HG03060 (cell line): ENCODE results near the gene CEP76.

Experiments
- ATAC-seq: cut with Tn5 transposase; IDR thresholded peaks from one replicate; pipeline ENCODE4 v1.9.1; 2021; ENCODE audit warnings: low read depth, moderate number of reproducible peaks; ENCODE audit not compliant: unreplicated experiment

The CEP76 gene

DNA sequence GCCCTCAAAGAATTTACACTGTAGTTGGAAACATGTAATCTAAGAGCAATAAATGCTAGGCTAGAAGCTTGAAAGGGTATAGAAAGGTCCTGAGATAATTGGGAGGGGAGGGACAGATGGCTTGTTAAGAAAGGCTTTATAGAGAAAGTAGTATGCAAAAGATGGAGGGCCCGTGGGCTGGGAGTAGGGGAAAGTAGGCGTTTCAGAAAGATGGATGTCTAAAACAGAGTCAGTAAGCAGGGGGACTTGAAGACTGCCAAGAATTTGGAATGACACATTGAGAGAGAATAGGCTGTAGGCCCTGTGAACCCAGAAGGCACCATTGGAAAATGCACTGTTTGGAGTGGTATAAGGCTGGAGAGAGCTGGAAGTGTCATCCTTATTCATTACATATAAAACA lies 1.1 kb upstream of the CEP76 start:
- ATAC-seq = no peak

DNA sequence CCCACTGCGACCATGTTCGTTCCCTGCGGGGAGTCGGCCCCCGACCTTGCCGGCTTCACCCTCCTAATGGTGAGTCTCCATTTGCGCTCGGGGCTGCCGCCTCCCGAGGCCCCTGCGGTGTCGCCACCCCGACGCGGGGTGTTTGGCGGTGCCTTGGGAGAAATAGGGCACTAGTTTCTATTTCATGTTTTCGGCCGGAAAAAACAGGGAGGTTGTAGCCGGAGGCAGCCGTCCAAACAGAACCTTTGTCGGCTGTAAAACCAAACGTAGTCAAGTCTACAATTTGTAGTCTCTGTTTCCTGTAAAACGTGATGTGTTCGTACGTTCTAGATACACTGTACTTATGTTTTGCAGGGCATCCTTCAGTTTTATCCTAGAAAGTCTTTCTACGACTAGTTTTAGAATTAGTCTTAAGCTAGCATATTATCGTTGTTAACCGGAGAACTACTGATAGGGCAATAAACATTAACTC lies 609 bp upstream of the CEP76 start:
- ATAC-seq = no peak

DNA sequence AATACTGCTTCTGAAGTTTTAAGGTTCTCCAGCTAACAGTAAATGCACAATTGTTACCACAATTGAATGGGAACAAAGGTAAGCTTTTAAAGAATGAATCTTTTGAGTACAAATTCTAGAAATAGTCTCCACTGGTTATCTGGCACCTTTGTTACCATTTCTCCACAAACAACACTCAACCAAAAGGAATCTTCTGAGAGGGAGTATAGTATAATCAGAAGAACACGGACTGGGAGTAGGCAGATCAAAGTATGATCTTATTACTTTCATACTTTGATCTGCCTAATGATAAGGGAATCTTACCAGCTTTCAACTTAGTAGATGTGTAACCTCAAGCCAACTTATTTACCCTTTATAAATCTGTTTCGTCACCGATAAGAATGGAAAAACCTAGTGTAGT lies 1.4 kb downstream of the CEP76 start:
- ATAC-seq = no peak

DNA sequence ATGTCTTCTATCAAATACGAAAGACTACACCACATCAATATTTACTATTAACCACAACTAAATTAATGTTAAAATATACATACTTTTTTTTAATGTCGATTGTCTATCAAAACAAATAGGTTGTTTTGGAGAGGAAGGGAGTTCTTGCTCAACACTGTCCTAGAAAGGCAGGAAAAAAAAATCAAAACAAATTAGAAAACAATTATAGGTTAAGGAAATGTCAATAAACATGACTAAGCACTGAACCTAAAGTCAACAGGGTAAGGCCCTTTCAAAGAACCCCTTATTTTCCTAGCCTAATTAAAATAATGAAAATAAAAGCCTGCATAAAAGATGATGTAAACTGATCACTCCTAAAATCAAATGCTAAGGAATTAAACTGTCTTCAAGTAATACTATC lies 2.8 kb downstream of the CEP76 start:
- no peak for ATAC-seq

DNA sequence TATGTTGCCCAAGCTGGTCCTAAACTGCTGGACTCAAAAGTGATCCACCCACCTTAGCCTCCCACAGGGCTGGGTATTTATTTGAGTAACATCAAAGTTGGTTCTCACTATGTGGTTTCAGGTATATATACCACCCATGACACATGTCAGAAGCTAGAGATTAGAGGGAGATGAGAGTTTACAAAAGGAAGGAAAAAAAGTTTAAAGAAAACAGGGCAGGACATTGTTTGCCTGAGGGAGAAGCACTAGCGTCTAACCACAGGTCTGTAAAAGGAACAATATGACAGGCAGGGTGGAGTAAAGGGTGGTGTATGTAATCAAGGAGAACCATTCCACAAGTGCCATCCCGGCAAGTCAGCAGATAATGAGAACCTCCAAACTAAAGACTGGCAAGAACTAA lies 8.5 kb downstream of the CEP76 start:
- ATAC-seq = no peak

DNA sequence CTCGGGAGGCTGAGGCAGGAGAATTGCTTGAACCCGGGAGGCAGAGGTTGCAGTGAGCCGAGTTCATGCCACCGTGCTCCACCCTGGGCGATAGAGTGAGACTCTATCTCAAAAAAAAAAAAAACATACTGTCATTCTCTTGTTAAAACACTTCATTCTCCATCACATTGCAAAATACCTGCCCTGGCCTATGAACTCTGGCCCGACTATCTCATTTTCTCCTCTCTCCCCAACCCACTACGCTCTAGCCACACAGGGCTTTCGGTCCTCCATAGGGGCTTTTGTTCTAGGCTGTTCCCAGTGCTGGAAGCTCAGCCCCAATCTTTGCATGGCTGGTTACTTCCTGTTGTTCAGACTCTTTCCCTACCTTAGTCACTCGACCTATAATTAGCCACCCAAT lies 10.3 kb downstream of the CEP76 start:
- no peak for ATAC-seq

DNA sequence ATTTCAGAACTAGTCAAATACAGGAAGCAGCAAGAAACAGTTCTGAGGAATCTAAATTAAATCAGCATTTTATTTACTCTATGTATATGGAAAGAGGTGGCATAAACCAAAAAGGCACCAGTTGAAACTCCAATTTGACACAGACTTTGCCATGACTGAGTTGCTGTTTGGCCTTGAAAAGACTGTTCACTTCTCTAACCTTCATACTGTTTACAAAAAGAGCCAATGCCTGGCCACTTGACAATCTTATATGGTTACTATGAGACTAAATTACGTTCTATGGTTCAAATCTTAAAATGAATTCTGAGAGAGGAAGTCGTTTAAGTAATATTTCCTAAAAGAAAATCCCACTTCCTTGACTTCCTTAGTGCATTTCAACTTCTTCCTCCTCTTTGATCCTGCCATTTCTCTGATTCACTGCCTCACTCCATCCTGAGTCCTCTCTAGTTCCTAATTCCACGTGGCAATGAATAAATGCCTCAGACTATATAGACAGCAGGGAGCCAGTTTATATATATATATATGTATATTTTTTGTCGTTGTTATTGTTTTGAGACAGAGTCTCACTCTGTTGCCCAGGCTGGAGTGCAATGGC lies 13.2 kb downstream of the CEP76 start:
- no peak for ATAC-seq

DNA sequence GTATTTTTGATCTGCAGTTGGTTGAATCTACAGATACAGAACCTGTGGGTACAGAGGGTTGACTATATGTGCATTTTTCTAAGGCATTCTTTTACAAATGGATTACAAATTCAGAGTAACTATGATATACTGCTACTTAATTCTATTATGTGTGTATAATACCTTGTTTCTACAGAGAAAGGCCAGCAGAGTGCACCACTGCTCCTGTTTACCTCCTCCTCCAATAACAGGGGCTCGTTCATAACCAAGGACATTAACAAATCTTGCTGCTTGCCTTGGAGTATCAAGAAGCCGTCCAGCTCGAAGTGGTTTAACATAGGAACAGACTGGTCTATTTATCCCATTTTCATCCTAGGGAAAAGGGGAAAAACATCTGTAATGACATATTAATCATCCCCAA lies 16.4 kb downstream of the CEP76 start:
- ATAC-seq = no peak

DNA sequence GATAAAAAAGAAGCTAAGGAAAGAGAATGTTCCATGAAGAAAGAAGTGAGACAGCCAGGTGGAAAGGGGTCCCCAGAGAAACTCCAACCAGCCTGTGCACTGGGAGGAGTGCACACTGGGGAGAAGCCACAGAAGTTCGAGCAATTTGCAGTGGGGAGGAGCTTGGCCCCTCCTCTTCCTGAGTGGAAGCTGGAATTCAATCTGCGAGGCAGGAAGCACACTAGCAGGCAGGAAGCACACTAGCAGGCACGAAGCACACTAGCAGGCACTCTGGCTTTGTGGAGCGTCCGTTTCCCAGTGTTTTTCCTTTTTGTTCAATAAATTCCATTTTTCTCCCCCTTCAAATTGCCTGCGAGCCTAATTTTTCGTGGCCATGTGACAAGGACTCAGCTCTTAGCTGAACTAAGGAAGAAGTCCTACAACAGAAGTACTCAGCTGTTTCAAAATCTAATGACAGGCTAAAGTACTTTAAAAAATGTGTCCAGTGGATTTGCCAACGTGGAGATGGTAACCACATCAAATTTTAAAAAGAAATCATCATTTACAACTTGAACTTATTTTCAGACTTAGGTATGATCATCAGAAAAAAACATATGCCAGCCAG lies 23.2 kb downstream of the CEP76 start:
- no peak for ATAC-seq

DNA sequence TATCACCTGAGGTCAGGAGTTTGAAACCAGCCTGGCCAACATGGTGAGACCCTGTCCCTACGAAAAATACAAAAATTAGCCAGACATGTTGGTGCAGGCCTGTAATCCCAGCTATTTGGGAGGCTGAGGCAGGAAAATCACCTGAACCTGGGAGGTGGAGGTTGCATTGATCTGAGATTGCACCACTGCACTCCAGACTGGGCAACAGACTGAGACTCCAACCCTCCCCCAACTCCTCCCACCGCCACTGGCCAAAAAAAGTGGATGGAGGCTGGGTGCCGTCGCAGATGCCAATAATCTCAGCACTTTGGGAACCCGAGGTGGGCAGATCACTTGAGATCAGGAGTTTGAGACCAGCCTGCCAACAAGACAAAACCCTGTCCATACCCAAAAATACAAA lies 34.5 kb downstream of the CEP76 start:
- no peak for ATAC-seq

DNA sequence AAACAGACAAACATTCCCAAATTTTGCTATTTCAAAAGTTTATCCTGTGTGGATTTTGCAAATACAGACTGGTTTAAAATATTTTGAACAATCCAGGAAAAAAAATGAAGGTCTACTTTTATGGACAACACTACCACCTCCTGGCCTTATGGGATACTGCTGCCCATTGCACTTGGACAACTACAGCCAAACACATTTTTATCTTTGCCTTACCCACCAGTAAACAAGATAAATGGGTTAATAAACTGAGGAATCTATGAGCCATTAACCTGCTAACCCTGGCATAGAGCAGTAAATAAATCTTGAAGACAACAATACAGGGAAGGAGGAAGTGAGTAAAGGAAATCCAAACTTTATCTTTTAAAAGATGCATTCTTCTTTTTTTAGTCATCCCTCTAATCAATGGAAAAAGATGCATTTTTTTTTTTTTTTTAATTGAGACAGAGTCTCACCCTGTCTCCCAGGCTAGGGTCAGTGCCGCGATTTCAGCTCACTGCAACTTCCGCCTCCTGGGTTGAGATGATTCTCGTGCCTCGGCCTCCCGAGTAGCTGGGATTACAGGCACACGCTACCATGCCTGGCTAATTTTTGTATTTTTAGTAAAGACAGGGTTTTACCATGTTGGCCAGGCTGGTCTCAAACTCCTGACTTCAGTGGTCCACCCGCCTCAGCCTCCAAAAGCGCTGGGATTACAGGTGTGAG lies 42.5 kb downstream of the CEP76 start:
- ATAC-seq = no peak

DNA sequence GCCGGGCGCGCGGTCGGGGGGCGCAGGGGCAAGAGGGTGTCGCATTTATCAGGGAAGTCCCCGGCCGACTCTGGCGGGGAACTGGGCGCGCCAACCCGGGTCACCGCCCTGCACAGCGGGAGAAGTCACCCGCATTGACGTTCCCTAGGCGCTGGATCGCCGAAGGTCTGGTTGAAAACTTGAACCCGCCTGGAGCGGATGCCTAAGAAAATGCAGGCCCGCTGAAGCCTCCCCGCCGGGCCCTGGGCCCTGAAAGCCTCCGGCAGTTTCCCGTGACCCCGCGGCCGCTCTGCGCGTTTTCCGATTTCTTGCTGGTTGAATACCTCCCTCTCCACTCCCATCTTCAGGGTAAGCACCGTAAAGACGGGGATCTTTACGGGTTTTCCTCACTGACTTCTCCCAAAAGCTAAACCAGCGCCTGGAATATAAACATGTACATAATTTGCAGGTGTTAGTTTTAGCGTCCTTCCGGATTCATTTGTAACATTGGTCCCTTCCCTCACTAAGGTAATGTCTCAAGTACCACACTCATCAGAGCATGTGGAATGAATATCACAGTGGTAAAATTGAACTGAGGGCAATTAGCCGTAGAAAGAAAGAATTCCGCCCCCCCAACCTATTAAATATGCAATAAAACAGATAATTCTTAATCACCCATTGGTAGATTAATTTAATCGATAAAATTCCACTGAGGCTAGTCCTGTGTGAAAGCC lies 43.9 kb downstream of the CEP76 start:
- ATAC-seq = no peak

DNA sequence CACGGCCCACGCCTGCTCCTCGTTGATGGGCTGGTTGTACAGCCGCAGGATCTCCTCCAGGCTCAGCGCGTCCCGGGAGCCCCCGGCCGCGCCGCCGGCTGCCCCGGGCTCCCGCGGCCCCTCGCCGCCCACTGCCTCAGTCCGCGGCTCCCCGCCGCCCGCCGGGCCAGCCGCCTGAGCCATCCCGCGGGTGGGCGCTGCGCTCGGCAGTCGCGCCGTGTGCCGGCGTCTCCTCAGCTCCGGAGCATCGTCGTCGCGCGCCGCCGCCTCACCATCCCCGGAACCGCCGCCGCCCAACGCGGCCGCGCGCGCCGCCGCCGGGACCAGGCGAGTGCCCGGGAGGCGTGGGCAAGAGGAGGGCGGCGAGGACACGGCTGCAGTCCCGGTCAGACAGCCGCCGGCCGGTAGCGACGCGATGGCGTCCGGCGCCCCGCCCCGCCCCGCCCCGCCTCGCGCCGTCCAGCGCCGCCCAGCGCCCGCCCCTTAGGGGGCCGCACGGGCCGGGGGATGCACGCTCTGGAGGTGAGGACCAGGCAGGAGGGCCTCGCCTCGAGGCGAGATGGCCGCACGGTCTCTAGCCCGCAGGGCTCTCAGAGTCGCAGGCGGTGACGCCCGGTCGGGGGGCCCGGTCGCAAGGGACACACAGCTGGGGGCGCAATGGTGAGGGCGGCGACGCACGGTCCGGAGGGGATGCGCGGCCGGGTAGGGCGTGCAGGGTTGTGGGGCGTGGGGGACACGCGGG lies 44.7 kb downstream of the CEP76 start, which contains the start of gene SPIRE1:
TSS of gene SPIRE1 (minus strand) at position 424 of the 742 bp plus-strand sequence. CDS start at position 183, 241 bp downstream.
- ATAC-seq = no peak

DNA sequence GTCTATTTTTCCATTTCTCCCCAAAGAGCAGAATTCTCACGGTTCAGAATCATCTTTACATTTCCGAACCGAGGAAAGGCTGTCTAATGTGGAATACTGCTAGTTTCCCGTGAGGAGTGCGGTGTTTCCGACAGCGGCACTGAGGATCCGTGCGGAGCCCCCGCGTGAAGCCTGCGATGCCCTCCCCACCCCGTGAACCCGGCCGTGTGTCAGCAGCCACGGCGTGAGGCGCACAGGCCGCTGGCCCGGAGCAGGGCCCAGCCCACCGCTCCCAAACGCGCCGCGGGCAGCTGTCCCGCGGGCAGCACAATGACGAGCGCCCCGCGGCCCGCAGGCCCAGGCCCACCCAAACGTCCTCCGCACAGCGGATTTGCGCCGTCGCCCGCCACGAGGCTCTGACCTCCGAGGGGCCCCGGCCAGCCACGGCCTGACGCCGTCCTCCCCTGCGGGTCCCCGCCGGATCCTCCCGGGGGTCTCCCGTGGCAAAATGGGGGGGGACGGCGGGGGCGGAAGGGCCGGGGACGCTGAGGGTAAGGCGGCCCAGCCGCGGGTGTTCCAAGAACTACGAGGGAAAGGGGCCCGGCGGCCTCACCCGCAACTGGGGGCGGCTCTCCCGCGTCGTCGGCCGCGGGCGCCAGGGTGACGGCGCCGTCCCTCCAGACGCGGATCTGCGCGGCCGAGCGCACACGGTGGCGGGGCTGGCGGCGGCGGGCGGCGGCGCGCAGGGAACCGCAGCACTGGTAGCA lies 45.4 kb downstream of the CEP76 start:
- no peak for ATAC-seq

DNA sequence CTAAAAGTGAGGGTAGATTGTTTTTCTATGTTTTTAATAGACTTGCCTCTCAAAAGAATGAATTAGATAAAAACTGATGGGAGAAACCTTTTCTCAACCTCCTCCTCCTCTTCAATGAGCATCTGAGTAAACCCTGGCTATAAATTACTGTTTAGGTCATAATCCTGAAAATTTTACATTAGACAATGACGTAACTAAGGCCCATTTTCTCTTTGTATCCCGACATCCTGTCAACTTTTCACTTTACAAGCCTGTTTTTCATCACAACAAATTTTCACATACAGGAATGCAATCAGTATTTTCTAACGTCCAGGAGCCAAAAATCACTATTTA lies 46.0 kb downstream of the CEP76 start:
- no peak for ATAC-seq

DNA sequence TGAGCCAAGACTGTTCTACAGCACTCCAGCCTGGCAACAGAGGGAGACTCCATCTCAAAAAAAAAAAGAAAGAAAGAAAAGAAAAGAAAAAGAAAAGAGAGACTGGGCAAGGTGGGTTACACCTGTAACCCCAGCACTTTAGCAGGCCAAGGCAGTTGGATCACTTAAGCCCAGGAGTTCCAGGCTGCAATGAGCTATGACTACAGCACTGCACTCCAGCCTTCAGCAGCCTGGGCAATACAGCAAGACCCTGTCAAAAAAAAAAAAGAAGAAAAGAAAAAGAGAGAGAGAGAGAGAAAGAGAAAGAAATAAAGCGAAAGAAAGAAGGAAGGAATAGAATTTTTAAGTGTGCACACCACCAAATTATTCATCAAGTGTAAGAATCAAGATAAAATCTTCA lies 47.6 kb downstream of the CEP76 start:
- ATAC-seq = no peak

DNA sequence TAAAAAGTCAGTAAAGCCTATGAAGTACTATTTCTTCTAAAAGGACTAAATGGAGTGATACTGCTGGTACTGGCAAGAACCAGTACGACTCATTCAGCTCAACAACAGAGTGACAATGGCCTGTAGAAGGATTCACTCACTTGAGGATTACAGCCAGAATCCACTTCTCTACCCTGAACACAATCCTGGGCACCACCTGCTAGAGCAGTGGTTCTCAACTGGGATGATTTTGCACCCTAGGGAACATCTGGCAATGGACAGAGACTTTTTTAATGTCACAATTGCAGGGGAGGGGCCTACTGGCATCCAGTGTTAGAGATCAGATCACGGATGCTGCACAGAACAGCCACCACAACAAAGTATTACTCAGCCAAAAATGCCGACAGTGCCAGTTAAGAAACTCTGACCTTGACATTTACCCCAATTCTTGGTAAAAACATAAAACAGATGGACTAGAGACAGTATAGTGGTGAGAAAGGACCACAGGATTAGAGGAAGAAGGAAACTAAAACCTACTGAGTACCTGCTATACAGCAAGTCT lies 49.6 kb downstream of the CEP76 start:
- no peak for ATAC-seq

DNA sequence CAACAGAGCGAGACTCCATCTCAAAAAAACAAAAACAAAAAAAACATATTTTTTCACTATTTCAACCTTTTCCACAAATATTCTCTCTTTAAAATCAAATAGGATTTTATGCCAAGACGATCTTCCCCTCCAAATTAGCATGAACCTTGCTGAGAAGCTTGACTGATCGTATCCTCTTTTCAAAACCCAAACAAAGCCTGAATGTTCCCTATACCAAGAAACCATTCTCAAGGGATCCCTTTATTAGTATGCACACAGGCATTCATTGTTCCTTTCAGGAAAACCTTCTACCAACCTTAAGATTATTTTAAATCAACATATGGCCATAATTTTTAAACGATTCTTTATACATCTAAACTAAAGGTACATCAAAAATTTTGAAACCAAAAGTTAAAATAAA lies 50.9 kb downstream of the CEP76 start:
- ATAC-seq = no peak

DNA sequence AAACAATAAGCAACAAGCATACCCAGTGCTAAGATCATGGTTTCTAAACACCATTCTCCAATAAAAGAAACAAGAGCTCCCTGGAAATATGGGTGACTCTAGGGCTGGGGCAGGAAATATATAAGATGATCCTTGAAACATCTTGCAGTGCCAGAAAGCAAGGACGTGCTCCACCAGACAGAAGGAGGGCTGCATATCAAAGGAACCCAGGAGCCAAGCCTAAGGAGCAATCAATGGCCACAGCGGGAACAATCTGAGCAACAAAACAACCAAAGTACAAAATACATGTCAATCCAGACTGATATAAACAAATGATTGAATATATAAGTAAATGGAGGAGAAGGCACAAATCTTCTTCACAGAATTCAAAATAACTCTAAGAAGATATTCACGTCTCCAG lies 54.8 kb downstream of the CEP76 start:
- no peak for ATAC-seq

DNA sequence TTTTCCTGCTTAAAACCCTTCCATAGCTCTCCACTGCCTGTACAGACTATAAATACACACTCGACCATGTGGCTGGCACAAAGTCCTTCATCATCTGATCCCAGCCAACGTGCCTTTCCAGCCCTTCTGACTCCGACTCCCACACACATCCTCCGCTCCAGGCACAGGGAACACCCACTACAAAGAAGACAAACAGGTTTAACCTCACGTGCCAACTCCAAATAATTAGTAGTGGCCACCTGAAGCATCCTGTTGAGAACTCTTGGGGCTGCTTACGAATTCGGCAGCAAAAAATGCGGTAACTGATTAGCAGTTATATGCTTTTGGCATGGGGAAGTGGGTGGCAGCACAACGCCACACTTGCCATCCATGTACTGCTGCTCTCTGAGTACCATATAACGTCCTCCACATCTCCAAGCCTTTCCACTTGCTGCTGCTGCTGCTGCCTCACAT lies 56.7 kb downstream of the CEP76 start:
- ATAC-seq = no peak
